ENCODE data around the gene CTSS.

DNA sequence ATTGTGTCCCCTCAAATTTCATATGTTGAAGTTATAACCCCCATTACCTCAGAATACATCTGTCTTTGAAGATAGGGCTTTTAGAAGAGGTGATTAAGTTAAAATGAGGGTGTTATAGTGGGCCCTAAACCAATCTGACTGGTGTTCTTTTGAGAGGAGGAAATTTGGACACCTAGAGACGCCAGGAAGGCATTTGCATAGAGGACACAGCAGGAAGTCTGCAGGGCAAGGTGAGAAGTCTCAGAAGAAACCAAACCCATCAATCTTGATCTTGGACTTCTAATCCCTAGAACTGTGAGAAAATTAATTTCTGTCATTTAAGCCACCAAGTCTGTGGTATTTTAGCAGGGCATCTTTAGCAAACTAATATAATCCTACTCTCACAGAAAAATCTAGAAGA is 81.7 kb downstream of the CTSS start:
- no peak for TF ChIP-seq CTCF (IDR thresholded peaks at IDR 0.05)
- TF ChIP-seq, protein P1, sequence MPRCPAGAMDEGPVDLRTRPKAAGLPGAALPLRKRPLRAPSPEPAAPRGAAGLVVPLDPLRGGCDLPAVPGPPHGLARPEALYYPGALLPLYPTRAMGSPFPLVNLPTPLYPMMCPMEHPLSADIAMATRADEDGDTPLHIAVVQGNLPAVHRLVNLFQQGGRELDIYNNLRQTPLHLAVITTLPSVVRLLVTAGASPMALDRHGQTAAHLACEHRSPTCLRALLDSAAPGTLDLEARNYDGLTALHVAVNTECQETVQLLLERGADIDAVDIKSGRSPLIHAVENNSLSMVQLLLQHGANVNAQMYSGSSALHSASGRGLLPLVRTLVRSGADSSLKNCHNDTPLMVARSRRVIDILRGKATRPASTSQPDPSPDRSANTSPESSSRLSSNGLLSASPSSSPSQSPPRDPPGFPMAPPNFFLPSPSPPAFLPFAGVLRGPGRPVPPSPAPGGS (IDR thresholded peaks at IDR 0.05), result no peak
- no peak for TF ChIP-seq NR3C1 (IDR thresholded peaks at IDR 0.05)
- TF ChIP-seq USF2 (IDR thresholded peaks at IDR 0.05), result no peak
- TF ChIP-seq RAD21 (conservative IDR thresholded peaks at IDR 0.05 in 1 of 2, IDR thresholded peaks at IDR 0.05 in 1 of 2), result no peak
- no peak for TF ChIP-seq ZFP36 (IDR thresholded peaks at IDR 0.05; ENCODE audit: borderline replicate concordance, partially characterized antibody)
- TF ChIP-seq, protein P2, sequence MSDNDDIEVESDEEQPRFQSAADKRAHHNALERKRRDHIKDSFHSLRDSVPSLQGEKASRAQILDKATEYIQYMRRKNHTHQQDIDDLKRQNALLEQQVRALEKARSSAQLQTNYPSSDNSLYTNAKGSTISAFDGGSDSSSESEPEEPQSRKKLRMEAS (IDR thresholded peaks at IDR 0.05), result no peak
- TF ChIP-seq MYC (IDR thresholded peaks at IDR 0.05; ENCODE audit: borderline replicate concordance, low read length), result no peak
- TF ChIP-seq RFX5 (IDR thresholded peaks at IDR 0.05), result no peak
- TF ChIP-seq, protein P3, sequence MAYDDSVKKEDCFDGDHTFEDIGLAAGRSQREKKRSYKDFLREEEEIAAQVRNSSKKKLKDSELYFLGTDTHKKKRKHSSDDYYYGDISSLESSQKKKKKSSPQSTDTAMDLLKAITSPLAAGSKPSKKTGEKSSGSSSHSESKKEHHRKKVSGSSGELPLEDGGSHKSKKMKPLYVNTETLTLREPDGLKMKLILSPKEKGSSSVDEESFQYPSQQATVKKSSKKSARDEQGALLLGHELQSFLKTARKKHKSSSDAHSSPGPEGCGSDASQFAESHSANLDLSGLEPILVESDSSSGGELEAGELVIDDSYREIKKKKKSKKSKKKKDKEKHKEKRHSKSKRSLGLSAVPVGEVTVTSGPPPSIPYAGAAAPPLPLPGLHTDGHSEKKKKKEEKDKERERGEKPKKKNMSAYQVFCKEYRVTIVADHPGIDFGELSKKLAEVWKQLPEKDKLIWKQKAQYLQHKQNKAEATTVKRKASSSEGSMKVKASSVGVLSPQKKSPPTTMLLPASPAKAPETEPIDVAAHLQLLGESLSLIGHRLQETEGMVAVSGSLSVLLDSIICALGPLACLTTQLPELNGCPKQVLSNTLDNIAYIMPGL (CRISPR knock-in tag; IDR thresholded peaks at IDR 0.05; ENCODE audit: borderline replicate concordance), result no peak
- TF ChIP-seq SMC3 (IDR thresholded peaks at IDR 0.05), result no peak

All from A549 (cell line).